Skin of body (tissue), 2 donors: ENCODE results near the gene TNPO2. TPM values are rescaled to one million over a fixed set of nuclear protein-coding genes. Genes with fewer than 3 reads are reported as not detected.
"Not testable (repeated sequence)": the region's sequence is repeated elsewhere in the genome, so short reads cannot be mapped to it uniquely, and the experiment has no call there.

ENCODE experiments used
- DNase-seq: peaks from one replicate; lab custom pipeline; 2025; lab: John Stamatoyannopoulos, UW
- total RNA-seq: library from RNA; depleted of rRNA; stranded (reverse); fragments of >200 nt; gene quantifications from one replicate; pipeline ENCODE4 v1.2.3, GENCODE V29; 2014

Gene TNPO2
- total RNA-seq, 1 donor from 2014 or later: 31.6 TPM

- DNase-seq: no peak
These were observed 17.4 kb downstream of the TNPO2 start for GRCh38 chr19:12706332-12706718.

GRCh38 chr19:12705654-12706331 lies 17.9 kb downstream of the TNPO2 start:
- DNase-seq: no peak

DNA sequence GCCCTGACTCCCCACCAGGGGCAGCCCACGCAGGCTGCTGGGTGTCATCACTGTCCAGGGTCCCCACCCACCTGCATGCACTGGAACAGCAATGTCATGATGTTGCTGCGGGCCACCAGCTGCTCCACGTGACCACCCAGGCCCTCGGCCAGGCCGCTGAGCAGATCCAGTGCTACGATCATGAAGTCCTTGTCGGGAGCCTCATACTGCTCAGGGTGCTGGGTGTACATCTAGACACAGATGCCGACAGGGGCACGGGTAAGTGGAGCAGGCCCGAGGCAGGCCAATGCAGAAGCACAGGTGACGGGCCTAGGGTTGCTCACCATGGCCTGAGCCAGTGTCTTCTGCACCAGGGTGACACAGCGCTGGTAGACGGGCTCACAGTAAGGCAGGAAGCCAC lies 18.6 kb downstream of the TNPO2 start:
- no peak for DNase-seq

GRCh38 chr19:12703046-12703445 lies 20.7 kb downstream of the TNPO2 start:
- peak; percentile 18 for DNase-seq

DNA sequence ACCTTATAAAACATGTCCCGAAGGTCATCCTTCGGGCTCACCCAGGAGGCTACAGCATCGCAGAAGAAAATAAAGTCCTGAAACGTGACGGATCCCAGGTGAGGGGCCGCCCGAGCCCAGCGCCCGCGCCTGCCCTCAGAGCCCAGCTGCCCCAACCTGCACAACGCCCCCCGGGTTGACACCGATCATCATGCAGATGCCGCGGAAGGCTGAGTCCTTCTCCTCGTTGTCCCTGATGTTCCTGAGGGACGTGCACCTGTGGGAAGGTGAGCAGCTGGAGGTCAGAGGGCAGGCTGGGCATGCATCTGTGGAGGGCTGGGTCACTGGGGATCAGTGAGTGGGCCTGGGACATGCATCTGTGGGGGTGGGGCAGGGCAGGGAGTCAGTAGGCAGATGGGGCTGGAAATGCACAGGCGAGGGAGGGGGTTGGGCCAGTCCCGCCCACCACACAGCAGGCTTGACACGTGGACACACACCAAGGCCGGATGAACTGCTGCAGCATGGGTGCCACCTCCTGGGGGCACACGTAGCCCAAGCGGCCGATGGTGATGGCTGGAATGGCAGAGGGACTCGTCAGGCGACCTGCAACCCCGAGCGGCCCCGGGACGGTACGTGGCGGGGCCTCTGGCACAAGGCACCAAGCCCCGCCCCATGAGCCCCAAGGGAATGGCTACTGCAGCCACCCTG lies 22.0 kb downstream of the TNPO2 start:
- no peak for DNase-seq

- no peak for DNase-seq
These were observed 25.6 kb downstream of the TNPO2 start for GRCh38 chr19:12698138-12698537.

DNA sequence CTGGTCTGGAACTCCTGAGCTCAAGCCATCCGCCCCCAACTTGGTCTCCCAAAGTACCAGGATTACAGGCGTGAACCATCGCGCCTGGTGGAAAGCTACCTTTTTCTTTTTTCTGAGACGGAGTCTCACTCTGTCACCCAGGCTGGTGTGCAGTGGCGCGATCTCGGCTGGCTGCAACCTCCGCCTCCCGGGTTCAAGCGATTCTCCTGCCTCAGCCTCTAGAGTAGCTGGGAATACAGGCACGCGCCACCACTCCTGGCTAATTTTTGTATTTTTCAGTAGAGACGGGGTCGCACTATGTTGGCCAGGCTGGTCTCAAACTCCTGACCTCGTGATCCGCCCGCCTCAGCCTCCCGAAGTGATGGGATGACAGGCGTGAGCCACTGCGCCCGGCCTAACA lies 26.3 kb downstream of the TNPO2 start:
- not testable (repeated sequence) for DNase-seq

- DNase-seq: peak; percentile 90
These were observed 27.1 kb downstream of the TNPO2 start, which contains the start of gene FBXW9 for GRCh38 chr19:12696366-12697335. Gene FBXW9 (minus strand): TSS chr19:12696631. CDS start chr19:12696581, 50 bp downstream.

GRCh38 chr19:12695997-12696365 lies 27.8 kb downstream of the TNPO2 start:
- no peak for DNase-seq

- no peak for DNase-seq
These were observed 28.2 kb downstream of the TNPO2 start for GRCh38 chr19:12695514-12695913.

DNA sequence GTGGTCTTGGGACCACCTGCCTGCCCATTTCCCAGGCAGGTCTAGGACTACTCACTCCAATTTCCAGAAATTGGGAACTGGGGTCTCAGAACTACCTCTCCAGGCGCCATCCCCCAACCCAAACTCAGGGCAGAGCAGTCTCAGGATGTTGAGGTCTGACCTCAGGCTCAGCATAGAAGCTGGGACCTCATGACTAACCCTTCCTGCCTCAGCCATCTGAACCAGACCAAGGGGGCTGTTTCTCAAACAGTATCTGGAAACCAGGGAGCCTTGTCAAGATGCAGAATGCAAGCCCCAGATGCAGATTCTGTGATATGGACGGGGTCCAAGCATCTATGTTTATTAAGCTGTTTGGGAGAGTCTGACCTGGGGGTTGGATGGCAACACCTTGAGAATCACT lies 28.6 kb downstream of the TNPO2 start:
- DNase-seq: no peak

GRCh38 chr19:12694641-12695040 lies 29.1 kb downstream of the TNPO2 start:
- DNase-seq: no peak

DNA sequence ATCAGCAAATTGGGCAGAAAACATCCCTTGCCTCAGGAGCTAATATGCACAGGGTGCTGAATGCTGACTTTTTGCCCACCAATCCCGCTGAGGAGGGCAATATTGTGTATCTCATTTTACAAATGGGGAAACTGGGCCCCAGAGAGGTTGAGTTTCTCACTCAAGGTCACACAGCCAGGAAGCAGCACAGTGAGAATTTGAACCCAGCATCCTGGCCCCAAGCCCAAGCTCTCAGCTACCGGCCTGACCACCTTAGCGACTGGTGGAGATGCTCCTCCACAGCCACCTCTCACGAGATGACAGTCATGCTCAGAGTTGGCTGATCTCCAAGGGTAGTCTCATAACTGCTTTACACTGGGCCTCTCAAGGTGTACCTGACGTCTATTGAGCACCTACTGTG lies 30.8 kb downstream of the TNPO2 start:
- no peak for DNase-seq

DNA sequence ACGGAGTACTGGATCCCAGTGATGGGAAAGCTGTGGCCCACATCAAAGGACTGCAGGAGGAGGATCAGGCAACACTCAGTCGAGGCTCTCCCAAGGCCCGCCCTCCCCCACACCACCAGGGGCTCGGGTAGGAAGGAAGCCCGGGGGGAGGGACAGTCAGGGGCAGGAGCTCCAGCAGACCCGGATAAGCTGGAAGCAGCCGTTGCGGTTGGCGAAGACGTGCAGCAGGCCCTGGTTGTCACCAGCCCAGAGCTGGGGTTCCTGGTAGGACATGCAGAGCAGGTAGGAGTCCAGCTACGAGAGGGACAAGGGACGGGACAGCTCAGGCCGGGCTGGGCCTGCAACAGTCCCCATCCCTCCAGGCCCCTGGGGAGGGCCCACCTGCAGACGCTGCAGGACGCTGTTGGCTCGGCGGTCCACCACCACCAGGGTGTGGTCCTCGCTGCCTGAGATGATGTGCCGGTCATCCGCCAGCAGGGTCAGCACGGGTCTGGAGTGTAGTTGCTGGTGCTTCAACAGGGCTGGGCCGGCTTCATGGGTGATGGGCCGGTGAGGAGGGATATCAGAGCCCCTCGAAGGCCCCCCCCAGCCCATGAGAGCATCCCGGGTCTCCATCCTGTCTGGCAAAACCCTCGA lies 34.0 kb downstream of the TNPO2 start:
- DNase-seq: no peak

GRCh38 chr19:12689012-12689411 lies 34.7 kb downstream of the TNPO2 start:
- DNase-seq: no peak

- no peak for DNase-seq
These were observed 36.1 kb downstream of the TNPO2 start, which contains the start of gene GNG14 for GRCh38 chr19:12687496-12688196. Gene GNG14 (plus strand): TSS chr19:12687998. CDS start chr19:12688049, 51 bp downstream.

DNA sequence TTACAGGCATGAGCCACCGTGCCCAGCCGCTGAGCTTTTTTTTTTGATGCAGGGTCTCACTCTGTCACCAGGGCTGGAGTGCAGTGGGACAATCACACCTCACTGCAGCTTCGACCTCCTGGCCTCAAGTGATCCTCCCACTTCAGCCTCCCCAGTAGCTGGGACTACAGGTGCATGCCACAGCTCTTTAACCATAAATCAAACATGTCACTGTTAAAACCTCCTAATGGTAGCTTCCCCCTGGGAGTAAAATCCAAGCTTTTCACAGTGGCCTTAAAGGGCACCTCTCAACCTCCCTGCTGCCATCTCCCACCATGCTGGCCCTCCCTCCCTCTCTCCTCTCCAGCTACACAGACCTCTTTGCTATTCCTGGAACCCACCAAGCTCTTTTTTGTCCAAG lies 37.9 kb downstream of the TNPO2 start:
- DNase-seq: no peak

DNA sequence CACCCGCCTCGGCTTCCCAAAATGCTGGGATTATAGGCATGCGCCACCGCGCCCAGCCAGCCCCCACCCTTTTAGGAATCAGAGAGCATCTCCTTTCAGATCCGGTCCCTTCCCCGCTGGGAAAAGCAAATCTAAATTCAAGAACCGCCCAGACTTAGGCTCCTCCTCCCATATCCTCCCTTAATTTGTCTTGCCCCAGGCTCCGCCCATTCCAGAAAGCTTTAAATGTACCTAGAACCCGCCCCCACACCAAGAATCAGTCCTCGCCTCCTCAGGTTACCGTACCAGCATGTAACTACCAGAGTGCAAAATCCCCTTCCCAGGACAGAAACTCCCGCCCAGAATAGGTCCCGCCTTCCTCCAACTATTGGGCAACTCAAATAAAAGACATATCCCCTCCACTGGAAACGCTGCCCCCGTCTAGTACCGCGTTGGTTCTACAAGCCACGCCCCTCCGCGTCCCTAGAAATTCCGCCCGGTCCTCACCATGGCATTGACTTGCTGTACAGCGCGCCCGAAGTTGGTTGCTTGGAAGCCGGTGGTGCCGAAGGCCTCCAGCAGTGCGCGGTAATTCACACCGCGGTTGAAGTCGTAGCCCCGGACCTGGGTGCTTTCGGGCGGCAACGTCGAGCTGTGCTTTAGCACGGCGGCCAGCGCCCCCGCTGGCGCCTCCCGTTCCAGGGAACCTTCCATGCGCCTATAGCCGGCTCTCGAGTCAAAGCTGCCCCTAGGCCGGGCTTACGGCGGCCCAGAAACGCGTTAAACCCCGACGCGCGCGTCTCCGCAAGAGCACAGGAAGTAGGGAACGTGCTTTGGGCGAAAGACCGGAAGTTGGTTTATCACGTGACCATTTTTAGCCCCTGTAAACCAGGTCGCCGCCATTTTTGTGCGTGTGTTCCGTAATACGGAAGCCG lies 42.4 kb downstream of the TNPO2 start, which contains the start of gene DHPS:
DHPS (minus strand) TSS at position 807 of the 914 bp plus-strand sequence; CDS start at position 693, 114 bp downstream.
- DNase-seq: peak; percentile 98

- no peak for DNase-seq
These were observed 43.7 kb downstream of the TNPO2 start for GRCh38 chr19:12680034-12680433.
